Measurements from ENCODE around the gene LCLAT1.
"Not testable (repeated sequence)": the region's sequence is repeated elsewhere in the genome, so short reads cannot be mapped to it uniquely, and the experiment has no call there.

The LCLAT1 gene

GRCh38 chr2:30584116-30584515 lies 137.1 kb downstream of the LCLAT1 start:
- FAIRE-seq = peak; percentile 95
- peak; percentile 15 for DNase-seq (ENCODE audit: insufficient read length)
- TF ChIP-seq POLR2AphosphoS5 (IDR thresholded peaks at IDR 0.05; ENCODE audit: low read depth, low read length) = no peak
- TF ChIP-seq POLR2A (IDR thresholded peaks at IDR 0.05; ENCODE audit: low read depth, low read length) = no peak
- TF ChIP-seq TAF1 (IDR thresholded peaks at IDR 0.05; ENCODE audit: borderline replicate concordance, low read depth, low read length) = no peak

GRCh38 chr2:30588994-30589393 lies 141.9 kb downstream of the LCLAT1 start:
- no peak for TF ChIP-seq POLR2A (IDR thresholded peaks at IDR 0.05; ENCODE audit: low read depth, low read length)
- FAIRE-seq (no peak), DNase-seq (ENCODE audit: insufficient read length) (no peak)

GRCh38 chr2:30590407-30590806 lies 143.4 kb downstream of the LCLAT1 start:
- no peak for DNase-seq (ENCODE audit: insufficient read length)
- TF ChIP-seq POLR2AphosphoS5 (IDR thresholded peaks at IDR 0.05; ENCODE audit: low read depth, low read length) = no peak
- FAIRE-seq = no peak

GRCh38 chr2:30591186-30591585 lies 144.1 kb downstream of the LCLAT1 start:
- DNase-seq (ENCODE audit: insufficient read length) = no peak
- TF ChIP-seq TAF1 (IDR thresholded peaks at IDR 0.05; ENCODE audit: borderline replicate concordance, low read depth, low read length) (no peak), POLR2AphosphoS5 (IDR thresholded peaks at IDR 0.05; ENCODE audit: low read depth, low read length) (no peak), POLR2A (IDR thresholded peaks at IDR 0.05; ENCODE audit: low read depth, low read length) (no peak)
- FAIRE-seq = no peak

- no peak for DNase-seq (ENCODE audit: insufficient read length)
- no peak for TF ChIP-seq POLR2A (IDR thresholded peaks at IDR 0.05; ENCODE audit: low read depth, low read length)
- TF ChIP-seq POLR2AphosphoS5 (IDR thresholded peaks at IDR 0.05; ENCODE audit: low read depth, low read length) = no peak
- TF ChIP-seq TAF1 (IDR thresholded peaks at IDR 0.05; ENCODE audit: borderline replicate concordance, low read depth, low read length) = no peak
- FAIRE-seq = no peak
Observed at GRCh38 chr2:30601375-30601774, 154.3 kb downstream of the LCLAT1 start.

- DNase-seq (ENCODE audit: insufficient read length) (no peak), FAIRE-seq (no peak)
- no peak for TF ChIP-seq POLR2AphosphoS5 (IDR thresholded peaks at IDR 0.05; ENCODE audit: low read depth, low read length)
- TF ChIP-seq POLR2A (IDR thresholded peaks at IDR 0.05; ENCODE audit: low read depth, low read length) = no peak
- no peak for TF ChIP-seq TAF1 (IDR thresholded peaks at IDR 0.05; ENCODE audit: borderline replicate concordance, low read depth, low read length)
Observed at GRCh38 chr2:30605197-30605596, 158.2 kb downstream of the LCLAT1 start.

GRCh38 chr2:30608643-30609042 lies 161.6 kb downstream of the LCLAT1 start:
- no peak for TF ChIP-seq POLR2A (IDR thresholded peaks at IDR 0.05; ENCODE audit: low read depth, low read length)
- TF ChIP-seq POLR2AphosphoS5 (IDR thresholded peaks at IDR 0.05; ENCODE audit: low read depth, low read length) = no peak
- no peak for TF ChIP-seq TAF1 (IDR thresholded peaks at IDR 0.05; ENCODE audit: borderline replicate concordance, low read depth, low read length)
- no peak for FAIRE-seq
- no peak for DNase-seq (ENCODE audit: insufficient read length)

GRCh38 chr2:30611583-30611982 lies 164.5 kb downstream of the LCLAT1 start:
- DNase-seq (ENCODE audit: insufficient read length) (no peak), FAIRE-seq (no peak)
- TF ChIP-seq POLR2A (IDR thresholded peaks at IDR 0.05; ENCODE audit: low read depth, low read length) = no peak
- no peak for TF ChIP-seq POLR2AphosphoS5 (IDR thresholded peaks at IDR 0.05; ENCODE audit: low read depth, low read length)

- FAIRE-seq (no peak), DNase-seq (ENCODE audit: insufficient read length) (no peak)
- TF ChIP-seq TAF1 (IDR thresholded peaks at IDR 0.05; ENCODE audit: borderline replicate concordance, low read depth, low read length) (no peak), POLR2AphosphoS5 (IDR thresholded peaks at IDR 0.05; ENCODE audit: low read depth, low read length) (no peak), POLR2A (IDR thresholded peaks at IDR 0.05; ENCODE audit: low read depth, low read length) (no peak)
Observed at GRCh38 chr2:30612371-30612770, 165.3 kb downstream of the LCLAT1 start.

GRCh38 chr2:30613001-30613400 lies 166.0 kb downstream of the LCLAT1 start:
- no peak for FAIRE-seq

GRCh38 chr2:30614227-30614626 lies 167.2 kb downstream of the LCLAT1 start:
- FAIRE-seq; DNase-seq (ENCODE audit: insufficient read length): not testable (repeated sequence)

More at GRCh38 chr2:30613001-30613400, 166.0 kb downstream of the LCLAT1 start:
- no peak for DNase-seq (ENCODE audit: insufficient read length)
- TF ChIP-seq TAF1 (IDR thresholded peaks at IDR 0.05; ENCODE audit: borderline replicate concordance, low read depth, low read length) (no peak), POLR2AphosphoS5 (IDR thresholded peaks at IDR 0.05; ENCODE audit: low read depth, low read length) (no peak), POLR2A (IDR thresholded peaks at IDR 0.05; ENCODE audit: low read depth, low read length) (no peak)

- TF ChIP-seq POLR2A (IDR thresholded peaks at IDR 0.05; ENCODE audit: low read depth, low read length) (no peak), POLR2AphosphoS5 (IDR thresholded peaks at IDR 0.05; ENCODE audit: low read depth, low read length) (no peak), TAF1 (IDR thresholded peaks at IDR 0.05; ENCODE audit: borderline replicate concordance, low read depth, low read length) (no peak)
- no peak for DNase-seq (ENCODE audit: insufficient read length)
- FAIRE-seq = no peak
Observed at GRCh38 chr2:30615926-30616325, 168.9 kb downstream of the LCLAT1 start.

GRCh38 chr2:30620102-30620501 lies 173.1 kb downstream of the LCLAT1 start:
- no peak for FAIRE-seq
- TF ChIP-seq POLR2A (IDR thresholded peaks at IDR 0.05; ENCODE audit: low read depth, low read length) = no peak
- DNase-seq (ENCODE audit: insufficient read length) = no peak

GRCh38 chr2:30621836-30622235 lies 174.8 kb downstream of the LCLAT1 start:
- DNase-seq (ENCODE audit: insufficient read length) = no peak
- TF ChIP-seq POLR2AphosphoS5 (IDR thresholded peaks at IDR 0.05; ENCODE audit: low read depth, low read length) = no peak
- FAIRE-seq = no peak

Data from GM12892 (cell line).